IPS-15b (cell line): Measurements from ENCODE around the gene PDE3A.

Experiments used
- H3K27me3 ChIP-seq: one replicate; pipeline ENCODE4 v1.6.1; 2013; ENCODE audit warnings: low read length; ENCODE audit not compliant: control insufficient read depth, insufficient read depth
- H3K36me3 ChIP-seq: one replicate; pipeline ENCODE4 v1.6.1; 2013; ENCODE audit warnings: low read length; ENCODE audit not compliant: control insufficient read depth, insufficient read depth
- H3K4me1 ChIP-seq: one replicate; pipeline ENCODE4 v1.6.1; 2013; ENCODE audit warnings: mild to moderate bottlenecking, low read length; ENCODE audit not compliant: control insufficient read depth, insufficient read depth
- H3K4me3 ChIP-seq: one replicate; pipeline ENCODE4 v1.5.1; 2013; ENCODE audit warnings: low read depth, low read length
- H3K9ac ChIP-seq: one replicate; pipeline ENCODE4 v1.6.1; 2013; ENCODE audit warnings: low read depth, mild to moderate bottlenecking, low read length
- H3K9me3 ChIP-seq: one replicate; pipeline ENCODE4 v1.6.1; 2013; ENCODE audit warnings: mild to moderate bottlenecking, low read length; ENCODE audit not compliant: control insufficient read depth, insufficient read depth

PDE3A gene

GRCh38 chr12:20695232-20695631 is 326.9 kb downstream of the PDE3A start, which contains the start of gene SLCO1C1:
Gene SLCO1C1 (plus strand): TSS chr12:20695332. CDS start chr12:20699577, 4,245 bp downstream.
- Histone ChIP-seq H3K27me3 (no peaks in the 10 kb centered on the region), H3K9me3 (no peaks in the 10 kb centered on the region), H3K4me1 (peaks cover 7% of the 10 kb centered on the region), H3K36me3 (no peaks in the 10 kb centered on the region), H3K9ac (no peak within 1 kb of the TSS), H3K4me3 (no peak within 1 kb of the TSS)

DNA sequence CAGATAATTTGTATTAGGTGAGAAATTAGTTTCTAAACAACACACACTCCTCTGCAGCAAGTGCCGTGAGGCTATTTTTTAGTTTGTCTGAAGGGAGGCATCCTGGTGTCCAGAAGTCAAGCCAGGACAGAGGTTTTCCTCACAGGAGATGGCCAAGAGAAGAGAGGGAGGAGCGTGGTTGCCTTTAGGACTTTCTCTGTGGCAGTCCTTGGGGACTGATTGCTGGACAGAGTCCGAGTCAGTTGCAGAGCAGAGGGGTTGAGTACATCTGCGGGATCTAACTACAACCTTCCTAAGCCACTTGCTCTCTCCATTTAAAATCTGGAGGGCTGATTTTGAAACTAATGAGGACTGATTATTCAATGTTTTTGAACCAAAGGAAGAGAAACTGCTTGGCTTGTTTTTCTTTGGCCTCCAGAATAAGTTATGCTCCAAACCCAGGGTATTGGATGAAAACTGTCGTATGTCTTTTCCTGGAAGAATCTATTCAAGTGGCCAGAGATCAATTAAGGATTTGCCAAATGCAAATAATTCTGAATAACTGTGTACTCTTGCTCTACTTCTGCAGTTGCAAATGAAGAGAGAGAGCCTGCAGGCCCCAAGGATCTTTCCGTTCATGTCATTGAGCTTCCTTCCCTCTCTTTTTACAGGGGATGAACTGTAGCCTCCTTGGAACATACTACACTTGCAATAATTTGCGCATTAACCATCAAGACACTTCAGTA is 328.0 kb downstream of the PDE3A start:
- no peak overlapping the region for H3K4me3 ChIP-seq
- no peaks in the 10 kb centered on the region for H3K27me3 ChIP-seq
- no peaks in the 10 kb centered on the region for H3K9me3 ChIP-seq
- peaks cover 7% of the 10 kb centered on the region for H3K4me1 ChIP-seq
- H3K9ac ChIP-seq = no peak overlapping the region
- H3K36me3 ChIP-seq = no peaks in the 10 kb centered on the region

DNA sequence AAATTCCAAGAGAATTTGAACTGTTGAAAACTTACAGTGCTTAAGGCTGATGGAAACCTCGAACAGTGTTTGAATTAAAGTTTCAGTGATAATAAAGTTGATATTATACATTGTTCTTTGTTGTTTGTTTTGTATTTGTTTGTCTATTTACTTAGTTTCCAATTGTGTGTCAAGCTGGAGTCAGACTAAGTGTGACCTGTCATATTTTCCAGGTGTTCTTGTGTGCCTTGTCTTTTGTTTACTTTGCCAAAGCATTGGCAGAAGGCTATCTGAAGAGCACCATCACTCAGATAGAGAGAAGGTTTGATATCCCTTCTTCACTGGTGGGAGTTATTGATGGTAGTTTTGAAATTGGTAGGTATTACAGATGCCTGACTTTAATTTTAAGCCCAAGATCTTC is 332.8 kb downstream of the PDE3A start:
- H3K27me3 ChIP-seq = no peaks in the 10 kb centered on the region
- no peak overlapping the region for H3K4me3 ChIP-seq
- no peaks in the 10 kb centered on the region for H3K36me3 ChIP-seq
- no peak overlapping the region for H3K9ac ChIP-seq
- H3K4me1 ChIP-seq = no peaks in the 10 kb centered on the region
- no peaks in the 10 kb centered on the region for H3K9me3 ChIP-seq

GRCh38 chr12:20704860-20705259 is 336.5 kb downstream of the PDE3A start:
- no peak overlapping the region for H3K4me3 ChIP-seq
- H3K36me3 ChIP-seq = no peaks in the 10 kb centered on the region

DNA sequence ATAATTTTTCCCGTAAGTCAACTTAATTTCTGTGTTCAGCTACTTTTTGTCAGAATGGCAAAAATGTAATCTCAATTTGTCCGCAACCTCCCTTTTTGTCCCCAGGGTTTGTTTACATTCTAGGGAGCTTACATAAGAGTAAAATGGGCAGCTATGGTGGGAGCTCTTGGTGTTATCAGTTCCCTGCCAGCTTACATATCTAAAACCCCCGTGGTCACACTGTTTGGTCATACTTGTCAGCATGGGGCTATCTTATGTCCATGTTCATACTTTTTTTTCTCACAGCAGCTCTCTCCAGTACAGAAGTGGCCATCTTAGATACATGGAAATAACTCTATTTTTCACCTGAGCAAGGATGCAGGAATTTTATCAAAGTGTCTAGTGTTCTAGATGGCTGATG is 343.5 kb downstream of the PDE3A start:
- Histone ChIP-seq H3K4me3 (no peak overlapping the region), H3K9me3 (no peaks in the 10 kb centered on the region), H3K4me1 (peaks cover 7% of the 10 kb centered on the region), H3K36me3 (no peaks in the 10 kb centered on the region), H3K9ac (no peak overlapping the region), H3K27me3 (no peaks in the 10 kb centered on the region)

More at GRCh38 chr12:20704860-20705259, 336.5 kb downstream of the PDE3A start:
- no peak overlapping the region for H3K9ac ChIP-seq
- H3K9me3 ChIP-seq = no peaks in the 10 kb centered on the region
- no peaks in the 10 kb centered on the region for H3K4me1 ChIP-seq
- H3K27me3 ChIP-seq = no peaks in the 10 kb centered on the region

DNA sequence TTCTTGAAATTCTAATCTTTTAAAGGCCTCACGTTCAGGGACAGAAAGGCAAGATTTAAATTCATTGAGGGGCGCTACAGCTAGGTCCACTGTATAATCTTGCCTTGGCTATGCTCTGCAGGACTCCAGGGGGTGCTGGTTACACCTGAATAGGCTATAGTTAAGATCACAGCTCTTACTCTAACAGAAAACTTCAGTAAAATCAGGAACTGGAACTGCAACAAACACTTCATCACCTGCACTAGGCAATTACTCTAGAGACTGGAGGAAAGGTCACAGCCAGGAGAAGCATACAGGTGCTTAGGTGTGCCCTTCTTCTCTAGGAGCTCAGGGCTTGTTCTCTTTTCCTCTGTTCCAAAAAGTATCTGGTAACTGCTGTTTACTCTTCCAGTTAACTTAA is 347.7 kb downstream of the PDE3A start:
- Histone ChIP-seq H3K4me3 (no peak overlapping the region), H3K9ac (no peak overlapping the region), H3K4me1 (peaks cover 7% of the 10 kb centered on the region), H3K27me3 (no peaks in the 10 kb centered on the region), H3K9me3 (no peaks in the 10 kb centered on the region), H3K36me3 (no peaks in the 10 kb centered on the region)

DNA sequence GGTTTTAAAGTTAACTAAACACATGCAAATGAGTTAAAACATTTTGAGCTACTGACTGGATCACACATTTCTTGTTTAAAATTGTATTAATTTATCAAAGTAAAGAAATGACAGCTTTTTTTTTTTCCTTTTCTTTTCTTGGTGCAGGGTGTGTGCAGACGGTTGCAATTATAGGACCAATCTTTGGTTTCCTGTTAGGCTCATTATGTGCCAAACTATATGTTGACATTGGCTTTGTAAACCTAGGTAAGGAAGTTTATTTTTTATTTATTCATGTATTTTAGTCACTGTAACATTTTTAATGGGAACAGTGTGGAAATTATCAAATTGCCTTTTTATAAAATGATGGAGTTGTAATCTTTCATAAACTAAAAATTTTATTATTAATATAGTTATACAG is 348.6 kb downstream of the PDE3A start:
- H3K4me1 ChIP-seq = peaks cover 7% of the 10 kb centered on the region
- no peaks in the 10 kb centered on the region for H3K36me3 ChIP-seq
- H3K27me3 ChIP-seq = no peaks in the 10 kb centered on the region
- H3K9ac ChIP-seq = no peak overlapping the region
- H3K4me3 ChIP-seq = no peak overlapping the region
- no peaks in the 10 kb centered on the region for H3K9me3 ChIP-seq

DNA sequence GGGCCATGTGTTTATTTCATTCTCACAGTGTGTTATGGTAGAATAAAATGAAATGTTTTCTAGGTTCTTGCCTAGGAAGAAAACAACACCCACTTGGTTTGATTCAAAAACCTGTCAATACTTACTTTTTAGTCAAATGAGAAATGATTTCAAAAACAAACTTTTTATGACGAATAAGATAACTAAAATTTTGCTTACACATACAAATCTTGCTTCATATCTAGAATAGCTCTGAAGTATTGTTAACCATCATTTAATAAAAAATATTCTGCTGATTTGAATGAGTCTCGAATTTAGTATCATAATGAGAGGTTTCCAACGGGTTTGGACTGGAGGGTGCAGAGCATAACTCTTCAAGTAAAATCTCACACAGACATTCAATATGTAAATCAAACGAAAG is 350.0 kb downstream of the PDE3A start:
- no peaks in the 10 kb centered on the region for H3K27me3 ChIP-seq

DNA sequence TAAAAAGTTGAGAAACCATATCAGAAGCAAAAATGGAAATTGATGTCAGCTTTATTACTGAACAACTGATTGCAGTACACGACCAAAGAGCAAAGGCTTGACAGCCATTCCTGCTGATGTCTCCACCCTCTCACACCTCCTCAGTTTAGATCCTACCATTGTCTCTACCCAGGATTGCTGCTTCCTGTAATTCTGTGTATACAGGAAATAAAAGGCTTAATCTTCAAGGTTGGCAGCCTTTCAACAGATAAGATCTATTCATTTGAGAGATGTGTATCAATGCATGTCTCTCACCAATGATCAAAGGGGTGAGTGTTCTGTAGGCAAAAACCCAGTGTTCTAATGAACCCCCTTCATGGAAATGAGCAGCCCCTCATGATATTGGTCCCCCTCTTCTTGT is 353.8 kb downstream of the PDE3A start:
- Histone ChIP-seq H3K9me3 (no peaks in the 10 kb centered on the region), H3K9ac (no peak overlapping the region), H3K4me1 (no peaks in the 10 kb centered on the region), H3K36me3 (no peaks in the 10 kb centered on the region), H3K4me3 (no peak overlapping the region), H3K27me3 (no peaks in the 10 kb centered on the region)

More for the DNA sequence above, 350.0 kb downstream of the PDE3A start:
- Histone ChIP-seq H3K36me3 (no peaks in the 10 kb centered on the region), H3K4me3 (no peak overlapping the region), H3K9me3 (no peaks in the 10 kb centered on the region), H3K4me1 (peaks cover 7% of the 10 kb centered on the region), H3K9ac (no peak overlapping the region)

GRCh38 chr12:20731274-20731673 is 362.9 kb downstream of the PDE3A start:
- H3K9ac ChIP-seq = no peak overlapping the region
- H3K36me3 ChIP-seq = no peaks in the 10 kb centered on the region
- no peaks in the 10 kb centered on the region for H3K27me3 ChIP-seq

More at GRCh38 chr12:20731274-20731673, 362.9 kb downstream of the PDE3A start:
- H3K4me1 ChIP-seq = no peaks in the 10 kb centered on the region
- H3K4me3 ChIP-seq = no peak overlapping the region
- H3K9me3 ChIP-seq = no peaks in the 10 kb centered on the region
